GM03348 (cell line): ENCODE data around the gene NMUR1.

ENCODE experiments used
- DNase-seq: peaks from one replicate; pipeline ENCODE4 v3.0.0; 2012; ENCODE audit warnings: low spot score

The NMUR1 gene

GRCh38 chr2:231526341-231527090 is 3.7 kb downstream of the NMUR1 start:
- DNase-seq, result no peak

GRCh38 chr2:231525248-231526163 is 4.7 kb downstream of the NMUR1 start:
- DNase-seq, result no peak

GRCh38 chr2:231524477-231525247 is 5.6 kb downstream of the NMUR1 start:
- no peak for DNase-seq

- DNase-seq, result no peak
Measured at GRCh38 chr2:231523451-231524285, 6.6 kb downstream of the NMUR1 start.

GRCh38 chr2:231522418-231523180 is 7.6 kb downstream of the NMUR1 start:
- peak; percentile 62 for DNase-seq

GRCh38 chr2:231521443-231521842 is 8.8 kb downstream of the NMUR1 start:
- DNase-seq, result no peak

- DNase-seq, result no peak
Measured at GRCh38 chr2:231519975-231520555, 10.2 kb downstream of the NMUR1 start.

- no peak for DNase-seq
Measured at GRCh38 chr2:231518771-231519170, 11.5 kb downstream of the NMUR1 start.

GRCh38 chr2:231515603-231516002 is 14.6 kb downstream of the NMUR1 start:
- DNase-seq, result no peak

- DNase-seq, result no peak
Measured at GRCh38 chr2:231514951-231515297, 15.3 kb downstream of the NMUR1 start.

GRCh38 chr2:231514225-231514950 is 15.9 kb downstream of the NMUR1 start:
- peak; percentile 100 for DNase-seq

GRCh38 chr2:231513746-231514224 is 16.5 kb downstream of the NMUR1 start:
- DNase-seq, result no peak

- no peak for DNase-seq
Measured at GRCh38 chr2:231512222-231512621, 18.0 kb downstream of the NMUR1 start.

GRCh38 chr2:231503766-231504165 is 26.5 kb downstream of the NMUR1 start:
- no peak for DNase-seq

GRCh38 chr2:231502596-231502995 is 27.6 kb downstream of the NMUR1 start:
- DNase-seq, result no peak

GRCh38 chr2:231497651-231498050 is 32.6 kb downstream of the NMUR1 start:
- no peak for DNase-seq

- no peak for DNase-seq
Measured at GRCh38 chr2:231494669-231495068, 35.6 kb downstream of the NMUR1 start.

GRCh38 chr2:231490801-231491200 is 39.4 kb downstream of the NMUR1 start:
- DNase-seq, result no peak

GRCh38 chr2:231489990-231490389 is 40.3 kb downstream of the NMUR1 start:
- DNase-seq, result no peak

GRCh38 chr2:231488331-231488730 is 41.9 kb downstream of the NMUR1 start:
- DNase-seq, result no peak
